A549 treated with GW870086 at 1 μM for 4 hours (cell line): ENCODE measurements around the gene PIP4K2C. TPM values are rescaled to one million over a fixed set of nuclear protein-coding genes. Genes with fewer than 3 reads are reported as not detected.

Experiments used
- total RNA-seq: library from RNA; stranded (reverse); fragments of 200-300 nt; extraction: Qiagen RNA extraction; gene quantifications from 5 replicates; pipeline ENCODE4 v1.2.3, GENCODE V29; 2022; ENCODE audit warnings: low read depth

Gene PIP4K2C
- 40.5 to 45.1 TPM (median 43.9 TPM) in 5 replicates for total RNA-seq

DNA sequence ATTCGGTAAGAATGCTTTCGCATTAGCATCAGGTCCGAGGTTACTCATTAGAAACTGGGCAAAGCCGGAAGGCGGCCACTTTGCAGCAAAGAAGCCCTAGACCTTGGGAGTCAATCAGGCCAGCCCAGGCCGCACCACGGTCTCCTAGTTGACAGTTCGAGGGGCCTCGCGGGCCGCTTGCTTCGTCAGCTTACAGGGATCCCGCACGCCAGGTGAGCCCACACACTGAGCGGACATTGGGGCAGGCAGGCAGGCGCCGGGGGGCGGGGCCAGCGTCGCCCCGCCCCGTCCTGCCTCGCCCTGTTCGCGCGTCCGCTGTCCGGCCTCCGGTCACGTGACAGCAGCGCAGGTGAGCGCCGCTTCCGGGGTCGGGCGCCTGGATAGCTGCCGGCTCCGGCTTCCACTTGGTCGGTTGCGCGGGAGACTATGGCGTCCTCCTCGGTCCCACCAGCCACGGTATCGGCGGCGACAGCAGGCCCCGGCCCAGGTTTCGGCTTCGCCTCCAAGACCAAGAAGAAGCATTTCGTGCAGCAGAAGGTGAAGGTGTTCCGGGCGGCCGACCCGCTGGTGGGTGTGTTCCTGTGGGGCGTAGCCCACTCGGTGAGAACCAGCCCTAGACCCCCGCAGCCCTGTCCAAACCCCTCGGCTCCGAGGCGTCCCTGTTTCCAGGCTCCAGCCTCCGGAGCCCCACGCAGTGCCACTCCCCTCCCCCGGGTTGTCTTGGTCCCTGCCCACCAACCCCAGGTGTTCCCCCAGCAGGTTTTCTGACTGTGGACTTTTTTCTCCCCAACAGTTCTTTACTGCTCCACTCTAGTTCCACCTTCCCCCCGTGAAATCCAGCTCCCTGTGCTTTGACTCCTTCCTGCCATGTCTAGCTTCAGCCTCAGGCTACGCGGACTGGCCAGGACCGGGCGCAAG lies at the start of gene PIP4K2C:
Gene PIP4K2C (plus strand): TSS at position 329 of the 918 bp plus-strand sequence. CDS start 98 bp downstream, at position 427.

GRCh38 chr12:57546438-57547287 lies 44.3 kb upstream of the PIP4K2C start, which contains the start of gene DCTN2:
DCTN2 (minus strand) TSS chr12:57547192; CDS start chr12:57547063, 129 bp downstream.

GRCh38 chr12:57549909-57550640 lies 40.9 kb upstream of the PIP4K2C start, which contains the start of gene KIF5A:
KIF5A (plus strand) TSS chr12:57550044; CDS start chr12:57550272, 228 bp downstream.

DNA sequence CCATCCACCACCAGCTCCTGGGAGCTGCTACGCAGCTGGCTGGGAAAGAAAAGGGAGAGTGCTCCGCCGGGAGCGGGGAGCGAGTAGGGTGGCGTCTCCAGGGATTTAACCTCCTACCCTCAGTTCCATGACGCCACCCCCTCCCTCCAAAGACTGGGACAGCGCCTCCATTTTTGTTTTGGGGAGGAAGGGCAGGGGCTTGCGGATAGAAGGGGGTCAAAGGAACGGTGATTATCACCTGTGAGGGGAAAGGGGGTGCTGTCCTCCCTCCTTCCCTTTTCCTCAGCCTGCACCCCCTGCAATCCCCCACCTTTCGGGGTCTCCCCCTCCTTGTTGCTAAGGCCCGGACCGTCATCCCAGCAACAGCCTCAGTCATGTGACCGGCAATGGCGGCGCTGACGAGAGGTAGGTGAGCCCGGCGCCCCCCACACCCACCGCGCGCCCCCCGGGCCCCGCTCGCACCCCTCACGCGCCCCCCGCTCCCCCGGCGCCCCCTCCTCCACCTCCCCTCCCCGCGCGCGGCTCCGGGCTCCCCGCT lies 13.5 kb downstream of the PIP4K2C start, which contains the start of gene DTX3:
Gene DTX3 (plus strand): TSS at position 371 of the 538 bp plus-strand sequence. CDS start 1,694 bp downstream, outside the sequence.

GRCh38 chr12:57611108-57611826 lies 20.3 kb downstream of the PIP4K2C start, which contains the start of gene ARHGEF25:
ARHGEF25 (plus strand) TSS chr12:57611435; CDS start chr12:57611895, 460 bp downstream.

DNA sequence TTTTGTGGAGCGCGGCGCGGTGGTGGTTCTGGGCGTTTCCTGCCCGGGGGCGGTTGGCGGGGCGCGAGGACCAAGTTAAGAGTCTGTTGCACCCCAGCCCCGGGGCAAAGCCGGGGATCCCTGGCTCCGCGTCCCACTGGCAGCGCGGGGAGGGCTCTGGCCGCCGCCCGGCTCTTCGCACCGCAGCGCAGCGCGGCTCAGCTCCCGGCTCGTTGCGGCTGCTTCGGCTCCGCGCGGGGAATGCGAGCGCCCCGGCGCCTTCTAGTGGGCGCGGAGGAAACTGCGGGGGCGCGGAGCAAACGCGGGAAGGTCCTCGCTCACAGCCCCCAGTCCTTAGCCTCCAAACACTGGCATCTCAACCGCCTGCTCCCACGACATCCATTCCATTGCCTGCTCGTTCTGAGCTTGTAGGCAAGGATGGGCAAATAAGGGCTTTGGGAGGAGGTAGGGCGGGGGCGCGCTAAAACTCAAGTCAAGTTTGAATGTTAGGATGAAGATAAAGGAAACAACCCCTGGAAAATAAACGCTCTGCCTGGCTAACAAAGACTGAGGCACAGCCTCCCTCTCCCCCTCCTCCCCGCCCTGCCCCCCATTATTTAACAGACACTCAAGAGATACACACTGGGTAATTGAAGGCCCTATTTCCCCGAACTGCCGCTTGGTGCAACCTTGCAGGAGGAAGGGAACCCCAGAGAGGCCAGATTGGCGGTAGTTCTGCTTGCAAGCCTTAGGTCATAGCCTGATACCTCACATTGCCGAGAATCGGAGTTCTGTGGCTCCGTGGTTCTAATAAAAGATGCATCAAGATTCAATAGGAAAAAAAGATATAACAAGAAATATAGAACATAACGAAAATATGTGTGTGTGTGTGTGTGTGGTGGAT lies 42.2 kb downstream of the PIP4K2C start, which contains the start of gene B4GALNT1:
Gene B4GALNT1 (minus strand): TSS at position 244 of the 883 bp plus-strand sequence. CDS start 1,069 bp downstream, outside the sequence.

Other genes with a start within 250 kb of the PIP4K2C start
- 7.3 to 10.5 TPM (median 9.5 TPM) in 5 replicates for gene R3HDM2, start 160.1 kb upstream of the PIP4K2C start, total RNA-seq
- not detected in 5 replicates for gene INHBC, start 156.4 kb upstream of the PIP4K2C start, total RNA-seq
- gene INHBE, start 135.9 kb upstream of the PIP4K2C start, total RNA-seq, result 0.11 to 0.17 TPM (median 0.13 TPM) in 4 of 5 replicates, not detected in the other
- gene GLI1, start 131.4 kb upstream of the PIP4K2C start, total RNA-seq, result 4.9 to 8.1 TPM (median 6.6 TPM) in 5 replicates
- gene ARHGAP9, start 111.3 kb upstream of the PIP4K2C start, total RNA-seq, result 0.24 to 0.94 TPM (median 0.82 TPM) in 5 replicates
- 122 to 274 TPM (median 144 TPM) in 5 replicates for gene MARS1, start 103.1 kb upstream of the PIP4K2C start, total RNA-seq
- 24.1 to 32.1 TPM (median 29.9 TPM) in 5 replicates for gene DDIT3, start 70.7 kb upstream of the PIP4K2C start, total RNA-seq
- 17.2 to 28.7 TPM (median 25.5 TPM) in 5 replicates for gene MBD6, start 68.4 kb upstream of the PIP4K2C start, total RNA-seq
- 105 to 158 TPM (median 121 TPM) in 5 replicates for gene DCTN2, start 44.0 kb upstream of the PIP4K2C start, total RNA-seq
- 0.19 to 0.48 TPM (median 0.29 TPM) in 5 replicates for gene KIF5A, start 41.1 kb upstream of the PIP4K2C start, total RNA-seq
- 16.4 to 18.8 TPM (median 18.7 TPM) in 5 replicates for gene DTX3, start 13.6 kb downstream of the PIP4K2C start, total RNA-seq
- 4.2 to 6.2 TPM (median 5.7 TPM) in 5 replicates for gene ARHGEF25, start 20.2 kb downstream of the PIP4K2C start, total RNA-seq
- gene B4GALNT1, start 42.0 kb downstream of the PIP4K2C start, total RNA-seq, result 34.5 to 48.1 TPM (median 42.6 TPM) in 5 replicates
- gene OS9, start 102.9 kb downstream of the PIP4K2C start, total RNA-seq, result 110 to 118 TPM (median 113 TPM) in 5 replicates
- 0.03 to 0.16 TPM (median 0.14 TPM) in 4 of 5 replicates, not detected in the other for gene AGAP2, start 147.6 kb downstream of the PIP4K2C start, total RNA-seq
- 15.5 to 19.6 TPM (median 17.2 TPM) in 5 replicates for gene TSPAN31, start 153.8 kb downstream of the PIP4K2C start, total RNA-seq
- gene CDK4, start 161.1 kb downstream of the PIP4K2C start, total RNA-seq, result 237 to 291 TPM (median 246 TPM) in 5 replicates
- 5.5 to 7.7 TPM (median 6.9 TPM) in 5 replicates for gene MARCHF9, start 163.9 kb downstream of the PIP4K2C start, total RNA-seq
- gene CYP27B1, start 175.9 kb downstream of the PIP4K2C start, total RNA-seq, result 1.7 to 2.4 TPM (median 2.2 TPM) in 5 replicates
- gene METTL1, start 180.9 kb downstream of the PIP4K2C start, total RNA-seq, result 47.0 to 58.3 TPM (median 51.6 TPM) in 5 replicates
- 4.8 to 6.8 TPM (median 5.0 TPM) in 5 replicates for gene EEF1AKMT3, start 181.4 kb downstream of the PIP4K2C start, total RNA-seq
- 64.0 to 86.3 TPM (median 72.3 TPM) in 5 replicates for gene TSFM, start 191.6 kb downstream of the PIP4K2C start, total RNA-seq
- 0.39 to 0.67 TPM (median 0.62 TPM) in 5 replicates for gene AVIL, start 227.5 kb downstream of the PIP4K2C start, total RNA-seq